Parathyroid adenoma (tissue), 2 donors: Measurements from ENCODE around the gene ASPDH.
A peak's percentile ranks its signal among the peaks of the same experiment; 100 is the strongest.

ENCODE experiments used
- H2AFZ ChIP-seq: fragments of 300-600 bp; sonication (generic); one replicate; pipeline ENCODE4 v1.7.0; 2017; ENCODE audit warnings: antibody characterized with exemption, mild to moderate bottlenecking
- H3K27ac ChIP-seq: fragments of 300-600 bp; sonication (generic); one replicate; pipeline ENCODE4 v1.7.0; 2017
- H3K27me3 ChIP-seq: fragments of 300-600 bp; sonication (generic); one replicate; pipeline ENCODE4 v1.7.0; 2017; ENCODE audit warnings: low read length; ENCODE audit not compliant: control insufficient read depth, insufficient read depth
- H3K36me3 ChIP-seq: fragments of 300-600 bp; sonication (generic); one replicate; pipeline ENCODE4 v1.7.0; 2017; ENCODE audit warnings: low read length; ENCODE audit not compliant: control insufficient read depth, insufficient read depth
- H3K4me1 ChIP-seq: fragments of 300-600 bp; sonication (generic); one replicate; pipeline ENCODE4 v1.7.0; 2017; ENCODE audit warnings: control low read depth
- H3K4me2 ChIP-seq: fragments of 300-600 bp; sonication (generic); one replicate; pipeline ENCODE4 v1.7.0; 2017; ENCODE audit warnings: low read length
- H3K4me3 ChIP-seq: fragments of 300-600 bp; sonication (generic); one replicate; pipeline ENCODE4 v1.7.0; 2017; ENCODE audit warnings: low read depth, low read length
- H3K79me2 ChIP-seq: fragments of 300-600 bp; sonication (generic); one replicate; pipeline ENCODE4 v1.7.0; 2017; ENCODE audit warnings: control low read depth
- H3K9ac ChIP-seq: fragments of 300-600 bp; sonication (generic); one replicate; pipeline ENCODE4 v1.7.0; 2017; ENCODE audit warnings: mild to moderate bottlenecking
- H3K9me3 ChIP-seq: fragments of 300-600 bp; sonication (generic); one replicate; pipeline ENCODE4 v1.7.0; 2017; ENCODE audit warnings: low read length; ENCODE audit not compliant: control insufficient read depth
- CTCF ChIP-seq: fragments of 300-600 bp; sonication (generic); IDR thresholded peaks from one replicate; pipeline ENCODE4 v1.7.0; 2017; ENCODE audit warnings: antibody characterized with exemption, mild to moderate bottlenecking
- donor health status: primary hyperparathyroidism.

Gene ASPDH

DNA sequence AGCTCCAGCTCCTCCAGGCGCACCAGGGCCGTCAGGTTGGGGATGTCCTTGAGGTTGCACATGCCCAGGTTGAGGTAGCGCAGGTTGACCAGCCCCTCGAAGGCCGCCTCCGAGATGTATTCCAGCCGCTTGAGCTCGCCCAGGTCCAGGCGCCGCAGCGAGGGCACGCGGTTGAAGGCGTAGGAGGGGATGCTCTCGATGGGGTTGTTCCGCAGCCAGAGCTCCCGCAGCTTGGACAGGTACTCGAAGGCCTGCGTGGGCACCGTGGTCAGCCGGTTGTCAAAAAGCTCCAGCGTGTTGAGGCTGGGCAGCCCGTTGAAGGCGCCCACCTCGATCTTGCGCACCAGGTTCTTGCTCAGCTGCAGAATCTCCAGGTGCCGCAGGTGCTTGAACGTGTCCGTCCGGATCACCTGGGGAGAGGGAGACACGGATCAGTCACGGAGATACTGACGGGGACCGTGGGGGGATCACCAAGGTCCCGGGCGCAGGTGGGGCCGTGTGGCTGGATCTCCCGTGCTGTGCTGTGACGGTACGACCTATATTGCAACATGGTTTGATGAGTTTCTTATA is 5.4 kb upstream of the ASPDH start:
- Histone ChIP-seq H3K79me2 (no peaks in the 10 kb centered on the region), H2AFZ (no peak overlapping the region), H3K36me3 (no peaks in the 10 kb centered on the region), H3K4me2 (no peak overlapping the region), H3K9me3 (no peaks in the 10 kb centered on the region), H3K27ac (no peak overlapping the region), H3K27me3 (no peaks in the 10 kb centered on the region), H3K4me3 (no peak overlapping the region), H3K4me1 (peaks cover 3% of the 10 kb centered on the region), H3K9ac (no peak overlapping the region)
- TF ChIP-seq CTCF: no peak

- TF ChIP-seq CTCF: no peak
- H3K9me3 ChIP-seq: no peaks in the 10 kb centered on the region
- H2AFZ ChIP-seq: no peak overlapping the region
Measured at GRCh38 chr19:50518091-50519005, 4.6 kb upstream of the ASPDH start.

DNA sequence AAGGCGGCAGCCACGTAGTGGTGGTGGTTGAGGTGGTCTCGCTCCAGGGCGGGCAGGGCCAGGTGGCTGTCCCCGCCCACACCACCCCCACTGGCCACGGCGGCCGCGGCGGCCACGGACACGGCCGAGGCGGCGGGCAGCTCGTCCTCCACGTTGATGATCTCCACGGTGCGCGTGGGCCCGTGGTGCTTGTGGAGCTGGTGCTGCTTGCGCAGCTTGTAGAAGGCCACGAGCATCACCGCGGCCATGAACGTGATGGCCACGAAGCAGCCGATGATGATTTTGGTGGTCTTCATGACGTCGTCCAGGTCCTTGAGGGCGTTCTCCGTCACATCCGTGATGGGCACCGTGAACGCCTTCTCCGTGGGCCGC is 4.0 kb upstream of the ASPDH start:
- no peaks in the 10 kb centered on the region for H3K27me3 ChIP-seq
- no peak overlapping the region for H3K4me3 ChIP-seq
- H3K4me2 ChIP-seq: no peak overlapping the region
- H2AFZ ChIP-seq: no peak overlapping the region
- no peaks in the 10 kb centered on the region for H3K9me3 ChIP-seq
- H3K79me2 ChIP-seq: no peaks in the 10 kb centered on the region
- no peak overlapping the region for H3K27ac ChIP-seq
- TF ChIP-seq CTCF: no peak
- H3K36me3 ChIP-seq: no peaks in the 10 kb centered on the region
- H3K9ac ChIP-seq: no peak overlapping the region
- peaks cover 7% of the 10 kb centered on the region for H3K4me1 ChIP-seq

More at GRCh38 chr19:50518091-50519005, 4.6 kb upstream of the ASPDH start:
- no peak overlapping the region for H3K4me3 ChIP-seq
- H3K27me3 ChIP-seq: no peaks in the 10 kb centered on the region
- no peak overlapping the region for H3K27ac ChIP-seq
- H3K36me3 ChIP-seq: no peaks in the 10 kb centered on the region
- no peaks in the 10 kb centered on the region for H3K79me2 ChIP-seq
- no peak overlapping the region for H3K4me2 ChIP-seq
- H3K4me1 ChIP-seq: peaks cover 4% of the 10 kb centered on the region
- no peak overlapping the region for H3K9ac ChIP-seq

DNA sequence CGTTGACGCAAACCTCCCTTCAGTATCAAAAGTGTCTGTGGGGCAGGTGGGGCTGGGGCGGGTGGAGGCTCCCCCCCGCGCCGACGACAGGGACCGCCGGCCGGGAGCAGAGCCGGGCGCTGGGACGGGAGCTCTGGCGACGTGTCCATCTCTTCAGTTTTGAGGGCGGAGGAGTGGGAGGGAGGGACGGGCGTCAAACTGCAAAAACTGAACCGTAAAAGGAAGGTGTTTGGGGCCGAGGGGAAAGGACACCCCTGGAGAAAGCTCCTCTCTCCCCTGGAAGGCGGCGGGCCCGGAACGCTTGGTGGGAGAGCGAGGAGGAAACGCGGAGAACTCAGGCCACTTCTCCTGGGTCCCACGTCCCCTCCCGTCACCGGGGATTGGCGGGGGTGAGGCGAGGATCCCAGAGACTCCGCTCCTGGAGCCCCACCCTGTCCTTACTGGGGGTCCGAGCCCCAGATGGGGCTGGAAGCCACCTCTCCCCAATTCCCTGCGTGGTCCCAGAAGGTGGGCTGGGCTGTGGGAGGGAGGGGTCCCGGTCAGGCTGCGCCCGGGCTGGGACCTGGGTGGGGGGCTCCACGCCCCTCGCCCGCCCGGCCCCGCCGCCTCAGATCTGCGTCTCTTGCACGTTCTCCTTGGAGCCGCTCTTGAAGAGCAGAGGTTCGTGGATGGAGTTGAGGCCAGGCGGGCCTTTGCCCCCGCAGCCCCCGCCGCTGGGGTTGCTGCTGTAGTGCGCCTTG is 3.4 kb upstream of the ASPDH start:
- H3K9me3 ChIP-seq: no peaks in the 10 kb centered on the region
- H2AFZ ChIP-seq: no peak overlapping the region
- peak overlapping the region; percentile 34 for H3K4me2 ChIP-seq
- no peaks in the 10 kb centered on the region for H3K27me3 ChIP-seq
- no peak for TF ChIP-seq CTCF
- H3K27ac ChIP-seq: no peak overlapping the region
- H3K36me3 ChIP-seq: no peaks in the 10 kb centered on the region
- H3K79me2 ChIP-seq: no peaks in the 10 kb centered on the region
- no peak overlapping the region for H3K9ac ChIP-seq
- H3K4me3 ChIP-seq: no peak overlapping the region
- H3K4me1 ChIP-seq: peaks cover 7% of the 10 kb centered on the region
